ENCODE data around the gene PITX1.

DNA sequence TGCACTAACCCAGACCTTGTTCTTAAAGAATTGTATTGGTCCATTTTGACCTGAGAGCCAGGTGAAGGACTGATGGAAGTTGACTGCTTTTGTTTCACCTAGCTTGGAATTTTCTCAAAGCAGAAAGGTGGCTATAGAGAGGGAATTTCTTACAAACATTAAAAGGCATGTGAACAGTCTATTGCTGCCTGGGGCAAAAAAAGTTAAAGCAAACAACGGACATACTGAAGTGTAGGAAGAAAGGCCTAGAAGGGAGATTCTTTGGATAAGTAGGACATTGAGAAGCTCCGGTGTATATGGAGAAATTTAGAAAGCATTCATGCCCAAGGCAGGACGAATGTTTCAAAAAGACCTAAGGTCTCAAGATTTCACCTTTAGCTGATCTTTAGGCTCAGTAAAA, 54.6 kb downstream of the PITX1 start:
- TF ChIP-seq, protein P1, sequence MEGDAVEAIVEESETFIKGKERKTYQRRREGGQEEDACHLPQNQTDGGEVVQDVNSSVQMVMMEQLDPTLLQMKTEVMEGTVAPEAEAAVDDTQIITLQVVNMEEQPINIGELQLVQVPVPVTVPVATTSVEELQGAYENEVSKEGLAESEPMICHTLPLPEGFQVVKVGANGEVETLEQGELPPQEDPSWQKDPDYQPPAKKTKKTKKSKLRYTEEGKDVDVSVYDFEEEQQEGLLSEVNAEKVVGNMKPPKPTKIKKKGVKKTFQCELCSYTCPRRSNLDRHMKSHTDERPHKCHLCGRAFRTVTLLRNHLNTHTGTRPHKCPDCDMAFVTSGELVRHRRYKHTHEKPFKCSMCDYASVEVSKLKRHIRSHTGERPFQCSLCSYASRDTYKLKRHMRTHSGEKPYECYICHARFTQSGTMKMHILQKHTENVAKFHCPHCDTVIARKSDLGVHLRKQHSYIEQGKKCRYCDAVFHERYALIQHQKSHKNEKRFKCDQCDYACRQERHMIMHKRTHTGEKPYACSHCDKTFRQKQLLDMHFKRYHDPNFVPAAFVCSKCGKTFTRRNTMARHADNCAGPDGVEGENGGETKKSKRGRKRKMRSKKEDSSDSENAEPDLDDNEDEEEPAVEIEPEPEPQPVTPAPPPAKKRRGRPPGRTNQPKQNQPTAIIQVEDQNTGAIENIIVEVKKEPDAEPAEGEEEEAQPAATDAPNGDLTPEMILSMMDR (IDR thresholded peaks at IDR 0.05): no peak
- no peak for TF ChIP-seq POLR2A (IDR thresholded peaks at IDR 0.05)
